CD4-positive, alpha-beta T cell treated with Interferon gamma for 1 hour (primary cell): ENCODE measurements around the gene DSCAML1.
"Not testable (repeated sequence)": the region's sequence is repeated elsewhere in the genome, so short reads cannot be mapped to it uniquely, and the experiment has no call there.

Experiments used
- DNase-seq: peaks from one replicate; pipeline ENCODE4 v3.0.0-alpha.2; 2020

Gene DSCAML1

DNA sequence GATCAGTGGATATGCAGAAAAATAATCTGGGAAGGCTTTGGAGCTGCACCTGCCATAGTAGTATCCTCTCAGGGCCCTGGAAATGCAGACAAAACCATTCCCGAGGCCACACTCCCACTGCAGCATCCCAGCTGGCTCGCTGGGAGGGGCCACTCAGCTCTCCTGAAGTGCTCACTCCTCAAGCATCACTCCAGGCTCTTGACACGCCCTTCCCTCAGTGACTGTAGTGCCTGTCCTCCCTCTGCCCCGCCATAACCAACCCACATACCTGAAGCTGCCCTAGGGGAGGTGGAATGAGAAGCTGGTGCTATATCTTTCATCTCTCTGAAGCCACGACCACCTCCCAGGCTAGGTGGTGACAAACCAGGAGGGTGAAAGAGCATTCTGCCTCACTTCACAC lies 4.8 kb downstream of the DSCAML1 start:
- no peak for DNase-seq

DNA sequence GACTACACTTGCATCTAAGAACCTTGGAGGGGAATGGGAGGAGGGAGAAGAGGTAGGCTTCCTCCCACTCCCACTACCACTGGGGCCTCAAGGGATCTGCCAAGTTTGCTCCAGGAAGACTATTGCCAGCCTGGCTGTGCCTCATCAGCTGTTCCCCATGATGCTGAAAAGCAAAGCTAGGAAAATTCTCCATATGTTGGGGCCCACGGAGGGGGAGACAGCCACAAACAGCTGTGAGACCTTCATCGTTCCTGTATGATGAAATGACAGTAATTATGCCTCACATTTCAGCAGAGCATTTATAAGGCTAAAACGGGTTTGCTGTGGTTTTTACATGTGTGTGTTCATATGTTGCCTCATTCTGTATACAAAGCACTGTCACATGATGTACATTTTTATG lies 6.7 kb downstream of the DSCAML1 start:
- DNase-seq = no peak

DNA sequence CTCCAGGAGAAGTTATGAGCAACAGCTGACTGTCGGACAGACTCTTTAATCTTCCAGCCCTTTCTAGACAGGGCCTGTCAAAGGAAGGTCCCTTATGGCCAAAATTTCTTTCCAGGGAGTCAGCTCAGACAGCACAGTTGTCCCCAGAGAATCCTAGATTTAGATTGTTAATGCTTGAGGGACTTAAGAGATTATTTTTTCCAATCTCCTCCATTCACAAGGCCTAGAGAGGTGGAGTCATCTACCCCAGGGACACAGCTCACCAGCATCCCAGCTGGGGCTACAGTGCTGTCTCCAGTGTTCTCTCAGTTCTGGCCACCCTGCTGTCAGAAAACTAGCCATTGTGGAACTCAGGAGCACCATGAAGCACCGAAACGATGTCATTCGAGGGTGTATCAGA lies 7.8 kb downstream of the DSCAML1 start:
- DNase-seq = no peak

DNA sequence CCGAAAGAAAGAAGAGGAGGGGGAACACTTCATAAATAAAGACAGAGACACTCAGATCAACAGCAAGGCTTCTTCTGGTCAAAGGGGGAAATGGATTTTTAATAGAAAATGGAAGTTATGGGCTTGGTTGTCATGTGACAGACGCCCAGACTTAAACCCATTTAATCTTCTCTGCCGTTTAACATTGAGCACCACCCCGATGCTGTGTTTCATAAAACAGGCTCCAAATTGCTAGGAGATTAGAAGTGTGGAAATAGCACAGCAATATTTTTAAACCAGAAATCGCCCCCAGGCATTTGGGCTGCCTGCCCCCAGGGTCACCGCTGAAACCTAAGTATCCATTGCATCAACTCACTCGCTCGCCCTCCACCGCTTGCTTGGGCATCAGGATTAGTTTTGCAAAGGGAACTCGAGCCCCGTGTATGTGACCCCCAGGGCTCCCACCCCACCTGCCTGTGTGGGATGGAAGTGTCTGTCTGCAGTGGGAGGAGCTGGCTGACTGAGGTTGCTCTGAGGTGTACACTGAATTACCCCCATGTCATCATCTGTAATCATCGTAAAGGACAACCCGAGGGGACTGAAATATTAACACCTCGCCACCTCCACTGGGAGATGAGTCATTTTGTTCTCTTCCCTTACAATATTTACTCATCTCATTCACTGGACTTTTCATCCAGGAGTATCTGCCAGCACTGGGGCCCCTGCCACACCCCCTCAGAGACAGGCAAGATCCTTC lies 10.7 kb downstream of the DSCAML1 start:
- no peak for DNase-seq

DNA sequence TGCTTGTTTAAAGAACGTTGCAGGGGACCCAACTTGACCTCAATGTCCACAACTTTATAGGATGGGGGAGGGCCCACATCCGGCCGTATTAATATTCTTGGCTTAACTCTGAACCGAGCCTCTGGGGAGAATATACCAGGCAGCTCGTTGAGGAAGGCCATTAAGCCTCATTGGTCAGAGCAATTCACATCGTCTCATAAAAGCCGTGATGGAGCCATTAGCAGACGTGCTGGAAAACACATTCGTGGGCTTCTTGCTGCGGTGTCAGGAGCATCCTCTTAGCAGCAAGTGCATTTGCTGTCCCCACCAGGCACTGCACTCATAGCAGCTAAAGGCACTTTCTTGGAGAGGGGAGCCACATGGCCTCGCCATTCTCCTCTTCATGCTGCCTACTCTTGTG lies 14.9 kb downstream of the DSCAML1 start:
- DNase-seq = no peak

DNA sequence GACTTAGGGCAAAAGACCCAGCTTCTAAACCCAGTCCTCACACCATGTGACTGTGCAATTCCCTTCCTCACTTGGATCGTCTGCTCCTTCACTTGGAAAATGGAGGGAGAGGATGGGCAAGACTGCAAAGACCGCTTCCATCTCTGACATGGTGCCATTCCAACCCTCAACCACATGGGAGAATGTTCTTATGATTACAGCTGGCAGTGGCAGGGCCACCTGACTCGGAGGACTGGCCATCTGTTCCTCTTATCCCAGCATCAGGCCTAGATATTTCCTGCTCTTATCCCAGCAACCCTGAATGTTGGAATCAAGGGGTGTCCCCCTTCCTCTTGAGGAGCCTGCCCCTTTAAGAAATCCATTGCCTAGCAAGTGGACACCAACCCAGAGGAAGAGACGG lies 15.4 kb downstream of the DSCAML1 start:
- no peak for DNase-seq

DNA sequence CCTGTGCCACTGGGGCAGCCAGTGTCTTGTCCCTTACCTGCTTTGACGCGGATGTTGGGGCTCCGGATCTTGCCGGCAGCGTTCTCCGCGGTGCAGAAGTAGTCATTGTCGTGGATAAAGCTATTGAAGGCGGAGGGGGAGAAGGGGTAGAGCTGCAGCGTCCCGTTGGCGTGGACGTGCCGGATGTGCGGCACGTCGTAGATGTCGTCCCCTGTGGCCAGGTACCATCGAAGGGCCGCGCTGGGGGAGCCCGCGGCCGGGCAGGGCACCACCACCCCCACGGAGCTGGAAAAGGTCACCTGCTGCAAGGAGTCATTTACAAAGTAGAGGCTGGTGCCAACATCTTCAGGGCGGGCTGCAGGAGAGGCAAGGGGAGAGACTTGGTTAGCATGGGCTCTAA lies 16.6 kb downstream of the DSCAML1 start:
- no peak for DNase-seq

DNA sequence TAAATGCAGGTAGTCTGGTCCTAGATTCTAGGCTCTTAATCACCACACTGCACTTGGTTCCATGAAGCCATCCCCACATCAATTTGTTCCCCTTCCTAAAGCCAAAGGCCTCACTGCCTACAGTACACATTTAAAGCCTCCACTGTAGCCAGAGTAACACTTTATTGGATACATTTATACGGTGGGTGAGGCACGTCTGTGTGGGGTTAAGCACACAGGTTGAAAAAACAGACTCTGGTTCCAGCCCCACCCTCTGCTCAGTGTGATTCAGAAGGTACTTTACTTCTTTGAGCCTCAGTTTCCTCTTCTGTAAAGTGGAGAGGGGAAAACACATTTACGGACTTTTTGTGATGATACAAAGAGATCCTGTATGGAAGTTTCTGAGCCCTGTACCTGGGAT lies 22.5 kb downstream of the DSCAML1 start:
- no peak for DNase-seq

DNA sequence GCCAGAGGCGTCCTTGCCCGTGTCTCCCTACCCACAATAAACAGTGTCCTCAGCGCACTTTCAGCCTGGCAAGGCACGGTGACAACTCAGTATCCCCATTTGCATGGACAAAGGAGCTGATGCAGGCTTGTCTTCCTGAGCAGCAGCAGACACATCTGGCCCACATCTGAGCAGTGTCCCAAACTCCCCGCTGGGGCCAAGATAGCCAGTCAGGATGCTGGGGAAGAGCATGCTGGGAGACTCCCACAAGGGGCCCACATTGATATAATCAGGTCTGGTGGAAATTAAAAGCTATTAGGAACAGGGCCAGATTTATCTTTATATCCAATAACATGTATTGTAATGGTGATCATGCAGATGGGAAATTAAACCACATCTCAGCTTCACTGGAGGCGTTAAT lies 24.7 kb downstream of the DSCAML1 start:
- DNase-seq = no peak

DNA sequence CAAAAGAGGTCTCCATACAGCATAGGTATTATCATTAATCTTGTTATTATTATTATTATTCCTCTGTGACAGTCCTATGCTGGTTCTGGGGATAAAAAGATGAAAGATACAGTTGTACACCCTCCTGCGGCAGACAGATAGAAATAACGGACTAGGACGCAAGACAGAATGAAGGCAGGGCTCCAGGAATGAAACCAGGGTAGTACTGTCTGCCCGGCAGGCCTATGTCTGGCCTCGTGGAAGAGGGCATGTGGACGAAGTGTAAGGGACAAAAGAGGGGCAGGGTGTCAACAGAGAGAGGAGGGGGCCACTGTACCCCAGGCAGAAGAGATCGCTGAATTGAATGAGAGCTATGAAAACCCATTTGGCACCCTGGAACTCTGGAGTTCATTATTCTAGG lies 25.2 kb downstream of the DSCAML1 start:
- DNase-seq = no peak

DNA sequence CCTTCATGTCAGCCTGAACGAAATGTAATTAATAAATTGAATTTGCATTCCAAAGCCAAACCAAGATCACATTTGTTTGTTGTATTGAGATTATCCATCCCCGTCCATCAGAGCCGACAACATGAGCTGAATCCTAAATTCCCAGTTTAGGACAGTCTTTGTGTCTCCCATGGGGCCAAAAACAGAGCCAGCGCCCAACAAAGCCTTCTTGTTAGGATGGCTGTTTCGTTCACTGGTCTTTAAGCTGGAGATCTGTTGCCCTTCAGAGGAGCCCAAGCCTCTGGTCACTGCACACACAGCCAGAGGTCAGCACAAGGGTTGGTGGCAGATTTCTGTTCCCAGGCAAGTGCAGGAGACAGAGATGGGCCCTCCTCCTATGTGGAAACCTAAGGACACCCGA lies 25.8 kb downstream of the DSCAML1 start:
- DNase-seq = no peak

DNA sequence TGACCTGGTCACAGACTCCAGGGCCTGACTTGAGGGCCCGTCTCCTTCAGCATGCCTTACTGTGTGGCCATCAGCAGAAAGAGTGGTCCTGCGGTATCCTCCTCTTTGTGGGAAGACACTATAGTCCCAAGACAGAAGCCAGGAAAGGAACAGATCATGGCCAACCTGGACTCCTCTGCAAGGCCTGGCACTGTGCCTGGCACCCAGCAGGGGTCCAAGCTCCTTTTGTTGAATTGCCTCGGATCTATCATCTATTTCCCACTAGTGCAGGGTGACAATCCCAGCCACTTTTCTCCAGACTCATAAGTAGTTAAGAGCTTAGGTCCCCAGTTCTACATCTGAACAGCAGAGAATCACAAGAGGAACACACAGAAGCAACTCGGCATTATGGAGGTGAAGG lies 27.0 kb downstream of the DSCAML1 start:
- no peak for DNase-seq

DNA sequence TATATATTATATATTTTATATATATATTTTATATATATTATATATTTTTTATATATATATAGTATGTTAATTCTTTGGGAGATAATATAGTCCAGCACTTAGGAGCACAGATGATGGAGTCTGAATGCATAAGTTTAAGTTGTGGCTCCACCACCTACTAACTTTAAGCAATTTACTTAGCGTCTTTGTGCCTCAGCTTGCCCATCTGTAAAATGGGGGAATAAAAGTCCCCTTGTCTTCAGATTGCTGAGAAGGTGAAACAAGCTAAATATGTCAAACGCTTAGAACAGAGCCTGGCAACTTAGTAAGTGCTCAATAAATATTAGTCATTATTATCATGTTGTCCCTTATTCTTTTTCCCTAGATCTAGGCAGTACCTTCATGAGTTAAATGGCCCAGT lies 27.5 kb downstream of the DSCAML1 start:
- DNase-seq = no peak

DNA sequence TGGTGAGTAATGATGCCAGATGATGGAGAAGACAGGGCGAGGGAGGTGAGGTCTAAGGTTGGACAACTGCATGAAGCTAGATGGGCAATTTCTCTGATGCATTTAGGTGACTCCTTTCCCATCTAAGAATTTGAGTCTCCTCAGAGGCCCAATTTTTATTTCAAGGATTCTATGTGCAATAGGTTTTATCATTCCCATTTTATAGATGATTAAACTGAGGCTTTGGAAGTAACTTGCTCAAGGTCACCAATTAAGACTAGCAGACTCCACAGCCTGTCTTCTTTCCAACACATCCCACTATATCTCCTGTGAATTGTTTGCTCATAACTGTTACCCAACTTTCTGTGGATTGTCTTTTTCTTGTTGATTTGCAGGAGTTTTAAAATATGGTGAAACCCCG lies 28.5 kb downstream of the DSCAML1 start:
- no peak for DNase-seq

DNA sequence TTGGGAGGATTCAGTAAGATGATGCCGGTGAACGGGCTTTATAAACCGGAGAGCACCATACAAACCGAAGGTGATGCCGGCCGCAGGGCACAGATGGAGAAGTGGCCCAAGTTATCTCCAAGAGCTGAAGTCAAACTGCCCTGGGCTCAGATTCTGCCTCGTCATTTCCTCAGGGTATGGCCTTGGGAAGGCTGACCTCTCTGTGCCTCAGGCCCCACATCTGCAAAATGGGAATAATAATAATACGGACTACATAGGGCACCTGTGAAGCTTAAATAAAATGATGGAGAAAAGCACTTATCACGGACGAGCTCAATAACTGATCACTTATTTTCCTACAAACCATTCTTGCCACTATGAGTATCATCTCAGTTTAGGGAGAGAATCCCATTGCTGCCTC lies 29.9 kb downstream of the DSCAML1 start:
- no peak for DNase-seq

DNA sequence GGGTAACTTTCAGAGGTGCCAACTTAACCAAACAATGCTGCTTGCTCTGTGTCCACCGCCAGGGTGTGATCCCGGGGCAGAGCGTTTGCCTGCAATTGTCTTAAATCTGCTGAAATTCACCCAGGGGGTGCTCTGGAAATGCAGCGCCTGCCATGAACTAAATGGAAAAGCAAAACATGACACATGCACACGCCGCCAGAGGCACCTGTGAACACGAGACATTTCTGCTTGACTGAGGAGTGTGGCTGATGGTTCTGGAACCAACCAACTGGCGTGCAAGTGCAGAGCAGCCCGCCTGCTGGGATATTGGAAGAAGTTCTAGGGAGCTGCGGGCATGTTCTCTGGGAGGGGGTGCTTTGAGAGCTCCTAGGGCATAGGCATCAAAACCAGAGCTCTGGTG lies 30.4 kb downstream of the DSCAML1 start:
- no peak for DNase-seq

DNA sequence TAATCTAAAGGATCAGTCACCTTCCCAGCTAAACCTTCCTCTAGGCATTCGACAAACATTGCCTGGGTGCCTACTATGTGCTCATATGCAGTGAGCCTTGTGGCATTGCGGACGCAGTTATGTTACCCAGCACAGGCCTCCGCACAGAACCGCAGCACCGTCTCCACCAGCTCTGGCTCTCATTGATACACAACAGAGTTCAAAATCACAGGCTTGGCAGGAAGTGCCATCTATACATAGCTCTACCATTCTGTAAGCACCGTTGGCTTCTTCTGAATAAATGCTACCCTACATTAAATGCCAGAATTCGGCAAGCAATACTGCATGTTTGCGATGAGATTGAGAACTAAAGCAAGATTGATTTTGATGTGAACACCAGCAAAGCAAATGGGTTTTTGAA lies 31.0 kb downstream of the DSCAML1 start:
- DNase-seq = no peak

DNA sequence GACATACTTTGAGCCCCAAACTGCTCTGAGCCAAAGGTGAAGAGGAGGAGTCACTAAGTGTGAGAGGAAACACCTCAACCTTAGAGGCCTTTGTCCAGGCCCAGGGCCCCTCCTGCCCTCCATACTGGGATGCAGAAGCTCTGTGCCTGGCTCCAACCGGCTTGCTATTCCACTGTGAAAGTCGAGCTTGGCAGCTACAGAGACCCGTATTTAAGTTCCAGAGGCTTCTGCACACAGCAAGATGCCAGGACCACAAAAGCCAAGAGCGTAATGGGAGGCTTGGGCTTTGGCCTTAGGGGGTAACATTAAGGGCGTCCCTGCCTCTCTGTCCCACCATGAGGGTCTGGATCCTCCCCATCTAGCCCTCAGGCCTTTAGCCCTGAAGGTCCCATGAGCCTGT lies 31.9 kb downstream of the DSCAML1 start:
- DNase-seq = no peak

DNA sequence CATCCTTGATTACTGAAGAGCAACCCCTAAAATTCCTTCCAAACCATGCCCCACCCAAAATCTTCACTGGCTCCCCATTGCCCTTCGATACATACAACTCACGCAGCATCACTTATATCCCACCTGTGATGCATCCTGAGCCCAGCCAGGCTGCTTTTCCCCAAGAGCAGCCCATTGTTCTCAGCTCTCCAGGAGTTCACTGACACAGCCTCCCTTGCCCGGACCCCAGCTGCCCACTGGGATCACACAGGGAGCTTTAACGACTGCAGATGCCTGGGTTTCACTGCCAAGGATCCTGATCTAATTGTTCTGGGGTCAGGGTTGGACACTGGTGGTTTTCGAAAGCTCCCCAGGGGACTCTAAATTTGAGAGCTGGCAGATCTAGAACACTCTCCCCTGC lies 33.6 kb downstream of the DSCAML1 start:
- not testable (repeated sequence) for DNase-seq

DNA sequence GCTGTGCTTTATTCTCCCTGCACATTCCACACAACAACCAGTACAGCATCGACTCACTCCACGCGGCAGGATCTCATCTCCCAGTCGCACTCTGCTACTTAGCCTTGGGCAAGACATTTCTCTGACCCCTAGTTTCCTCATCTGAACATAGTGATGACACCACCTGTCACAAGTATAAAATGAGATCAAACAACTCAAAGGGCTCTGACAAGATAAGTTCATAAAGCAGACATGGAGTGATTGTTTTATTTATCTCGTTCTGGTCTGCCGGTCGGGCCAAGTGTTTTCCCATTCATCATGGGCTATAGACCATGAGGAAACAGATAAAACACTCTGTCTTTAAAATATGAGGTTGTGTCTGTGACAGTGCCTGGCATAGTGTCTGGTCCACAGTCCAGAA lies 35.0 kb downstream of the DSCAML1 start:
- DNase-seq = no peak

DNA sequence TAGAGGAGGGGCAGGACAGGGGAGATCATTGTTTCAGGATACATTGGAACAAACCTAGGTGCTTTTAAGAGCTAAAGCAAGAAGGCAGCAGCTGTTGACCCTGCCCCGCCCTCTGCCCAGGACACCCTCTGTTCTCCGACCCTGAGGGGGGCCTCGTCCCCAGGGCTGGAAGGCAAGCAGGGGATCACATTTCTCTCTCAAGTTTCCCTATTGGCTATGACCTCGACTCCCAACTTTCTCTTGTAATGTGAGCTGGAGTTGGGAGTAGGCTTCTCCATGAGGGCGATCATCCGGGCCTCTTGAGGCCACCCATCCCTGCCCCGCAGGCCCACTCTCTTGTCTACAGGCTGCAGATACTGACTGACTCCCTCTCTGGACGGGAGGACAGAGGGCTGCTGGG lies 37.7 kb downstream of the DSCAML1 start:
- DNase-seq = no peak

DNA sequence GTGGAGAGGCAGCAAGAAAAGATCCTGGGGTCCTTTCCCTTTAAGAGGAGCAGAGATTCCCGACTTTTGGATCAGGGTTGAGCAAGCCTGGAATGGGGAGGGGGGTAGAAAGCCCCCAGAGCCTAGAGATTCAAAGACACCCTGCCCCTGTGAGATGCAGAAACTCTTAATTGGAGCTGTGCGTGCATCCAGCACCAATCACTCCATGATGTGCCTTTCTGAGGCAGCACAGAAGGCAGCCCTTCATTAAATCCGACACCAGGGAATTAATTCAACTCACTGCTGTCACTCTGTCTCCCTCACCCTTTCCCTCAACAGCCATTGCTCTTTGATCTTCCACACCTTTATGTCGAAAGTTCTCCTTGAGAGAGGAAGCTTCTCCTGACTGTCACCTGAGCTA lies 43.0 kb downstream of the DSCAML1 start:
- no peak for DNase-seq

DNA sequence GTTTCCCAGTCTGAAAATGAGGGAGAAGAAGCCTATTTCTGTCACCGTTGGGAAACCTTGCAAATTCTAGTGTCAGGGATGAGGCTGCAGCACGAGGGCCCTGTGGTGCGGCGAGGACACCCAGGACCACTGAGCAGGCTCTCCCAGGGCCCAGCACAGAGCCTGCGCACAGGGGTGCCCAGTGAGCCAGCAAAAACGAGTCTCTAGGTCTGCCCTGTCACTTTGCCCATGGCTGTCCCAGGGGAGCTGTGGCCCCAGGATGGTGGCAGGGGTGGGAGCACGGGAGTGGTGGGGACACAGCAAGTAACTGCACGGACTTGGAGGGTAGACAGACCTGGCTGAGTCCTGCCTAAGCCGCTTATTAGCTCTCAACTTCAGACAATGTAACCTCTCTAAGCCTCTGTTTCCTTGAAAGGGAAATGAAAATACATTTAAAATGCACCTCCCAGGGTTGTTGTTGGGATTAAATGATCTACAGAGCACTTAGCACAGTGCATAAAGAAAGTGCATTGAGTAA lies 44.2 kb downstream of the DSCAML1 start:
- no peak for DNase-seq

DNA sequence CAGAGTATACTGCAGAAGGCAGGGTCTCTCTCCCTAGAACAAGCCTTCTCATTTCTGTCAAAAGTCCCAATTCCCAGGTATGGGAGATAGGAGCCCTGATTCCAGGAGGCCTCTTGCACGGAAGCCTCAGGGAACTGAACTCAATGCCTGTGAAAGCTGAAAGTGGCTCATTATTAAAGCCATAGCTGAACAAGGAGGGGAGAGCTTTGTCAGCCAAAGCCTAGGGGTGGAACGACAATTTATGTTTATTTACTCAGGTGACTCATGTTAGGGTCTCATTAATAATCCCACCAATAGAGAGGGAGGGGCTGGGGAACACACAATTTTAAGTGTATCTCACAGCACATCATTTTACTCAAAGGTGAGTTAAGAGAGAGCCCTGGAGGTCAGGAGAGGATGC lies 44.9 kb downstream of the DSCAML1 start:
- no peak for DNase-seq

DNA sequence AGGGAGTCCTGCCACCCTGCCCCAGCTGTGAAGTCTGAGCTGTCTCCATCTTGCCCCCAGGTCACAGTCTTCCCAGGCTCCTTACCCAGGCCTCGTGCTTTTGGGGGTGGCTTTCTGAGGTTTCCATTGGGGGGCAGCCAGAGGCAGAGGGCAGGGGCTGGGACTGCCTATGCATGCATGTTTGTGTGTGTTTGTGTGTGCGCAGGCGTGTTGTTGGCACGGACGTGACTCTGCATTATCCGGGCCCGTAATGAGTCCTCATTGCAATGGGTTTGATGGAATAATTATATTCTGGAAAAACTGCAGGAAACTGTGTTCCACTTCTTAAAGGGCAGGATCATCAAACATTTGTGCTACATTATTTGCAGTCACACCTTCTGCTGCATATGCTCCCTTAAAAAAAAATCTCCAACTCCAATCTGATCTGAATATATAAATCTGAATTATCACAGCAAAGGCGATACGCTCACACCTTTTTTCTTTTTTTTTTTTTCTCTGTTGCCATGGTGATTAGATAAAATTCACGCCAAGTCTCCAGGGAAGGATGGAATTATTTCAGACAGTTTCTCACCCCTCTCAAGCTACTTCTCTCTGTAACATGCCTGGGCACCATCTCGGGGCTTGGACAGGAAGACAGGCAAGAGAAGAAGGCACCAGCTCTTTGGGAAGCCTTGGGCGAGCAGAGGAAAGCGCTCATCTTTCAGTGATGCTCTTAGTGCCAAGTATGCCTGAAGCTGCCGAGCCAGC lies 45.9 kb downstream of the DSCAML1 start:
- no peak for DNase-seq
